CD14-positive monocyte (primary cell): ENCODE data around the gene RALBP1. TPM values are rescaled to one million over a fixed set of nuclear protein-coding genes. Genes with fewer than 3 reads are reported as not detected.

Experiments used
- DNase-seq, 3 donors: peaks; one replicate each; pipeline ENCODE4 v3.0.0-alpha.2; 2011 to 2022
- H2AFZ ChIP-seq: 2 replicates; pipeline ENCODE4 v1.6.0; 2012; ENCODE audit warnings: mild to moderate bottlenecking, low read depth, low read length, inconsistent platforms; ENCODE audit not compliant: insufficient read depth, poor library complexity, severe bottlenecking
- H3K27ac ChIP-seq, 2 donors: 1 replicate in 1 of 2; 2 replicates in 1 of 2; pipeline ENCODE4 v1.5.1; 2012 to 2013; ENCODE audit warnings: low read length in 2 of 2, control low read depth in 1 of 2, inconsistent platforms in 1 of 2, low read depth in 1 of 2, mild to moderate bottlenecking in 1 of 2
- H3K27me3 ChIP-seq, 2 donors: one replicate each; pipeline versions ENCODE4 v1.6.0 to v1.6.1; 2011 to 2013; ENCODE audit warnings: low read length in 2 of 2; ENCODE audit not compliant: control insufficient read depth in 2 of 2, insufficient read depth in 2 of 2
- H3K36me3 ChIP-seq, 2 donors: replicated peaks in 1 of 2; 1 replicate in 1 of 2; 2 replicates in 1 of 2; pipeline versions ENCODE4 v1.5.1 to v1.6.1; 2012 to 2013; ENCODE audit warnings: low read length in 2 of 2, control low read depth in 1 of 2, inconsistent platforms in 1 of 2, mild to moderate bottlenecking in 1 of 2; ENCODE audit not compliant: insufficient read depth in 2 of 2, control insufficient read depth in 1 of 2
- H3K4me1 ChIP-seq, 2 donors: 1 replicate in 1 of 2; 2 replicates in 1 of 2; pipeline versions ENCODE4 v1.5.1 to v1.6.1; 2012 to 2013; ENCODE audit warnings: low read length in 2 of 2, control low read depth in 1 of 2, inconsistent platforms in 1 of 2, mild to moderate bottlenecking in 1 of 2, moderate library complexity in 1 of 2; ENCODE audit not compliant: insufficient read depth in 2 of 2, control insufficient read depth in 1 of 2
- H3K4me2 ChIP-seq: replicated peaks from 2 replicates; pipeline ENCODE3; 2012; ENCODE audit warnings: low read length, moderate library complexity, mild to moderate bottlenecking; ENCODE audit not compliant: poor library complexity, severe bottlenecking; ENCODE audit errors: extremely low read depth
- H3K4me3 ChIP-seq, 3 experiments: fragments of 200-600 bp in 1 of 3; sonication (generic) in 1 of 3; replicated peaks in 1 of 3; 1 replicate in 2 of 3; 2 replicates in 1 of 3; pipeline ENCODE4 v1.5.1; 2011 to 2013; ENCODE audit warnings: low read length in 3 of 3, mild to moderate bottlenecking in 3 of 3, control low read depth in 2 of 3, low read depth in 2 of 3, inconsistent platforms in 1 of 3, moderate library complexity in 1 of 3
- H3K79me2 ChIP-seq: 2 replicates; pipeline ENCODE4 v1.6.0; 2012; ENCODE audit warnings: mild to moderate bottlenecking, control low read depth, inconsistent platforms, low read length, moderate library complexity; ENCODE audit not compliant: insufficient read depth
- H3K9ac ChIP-seq: 2 replicates; pipeline ENCODE4 v1.6.0; 2017; ENCODE audit warnings: low read length, mild to moderate bottlenecking; ENCODE audit not compliant: insufficient read depth, poor library complexity, severe bottlenecking
- H3K9me3 ChIP-seq, 2 donors: replicated peaks in 1 of 2; 1 replicate in 1 of 2; 2 replicates in 1 of 2; pipeline versions ENCODE4 v1.5.1 to v1.6.1; 2012 to 2013; ENCODE audit warnings: low read length in 2 of 2, control low read depth in 1 of 2; ENCODE audit not compliant: control insufficient read depth in 1 of 2, insufficient read depth in 1 of 2
- H4K20me1 ChIP-seq: 2 replicates; pipeline ENCODE4 v1.6.0; 2012; ENCODE audit warnings: mild to moderate bottlenecking, low read length, control low read depth, moderate library complexity; ENCODE audit not compliant: insufficient read depth
- H3K27ac Mint-ChIP-seq, 7 donors: one replicate each; pipeline ENCODE4 v1.8.0; 2020; ENCODE audit warnings: mild to moderate bottlenecking in 7 of 7, mixed read lengths in 7 of 7, moderate library complexity in 6 of 7, inconsistent platforms in 2 of 7
- H3K27me3 Mint-ChIP-seq, 3 donors: one replicate each; pipeline ENCODE4 v1.8.0; 2021 to 2022; ENCODE audit warnings: low read depth in 3 of 3, mild to moderate bottlenecking in 3 of 3, mixed read lengths in 3 of 3, moderate library complexity in 3 of 3, inconsistent platforms in 1 of 3
- H3K36me3 Mint-ChIP-seq, 2 donors: one replicate each; pipeline ENCODE4 v1.8.0; 2020; ENCODE audit warnings: mixed read lengths in 2 of 2, inconsistent platforms in 1 of 2, mild to moderate bottlenecking in 1 of 2
- H3K4me1 Mint-ChIP-seq: one replicate; pipeline ENCODE4 v1.8.0; 2020; ENCODE audit warnings: mild to moderate bottlenecking, mixed read lengths
- H3K4me3 Mint-ChIP-seq, 2 donors: one replicate each; pipeline ENCODE4 v1.8.0; 2020; ENCODE audit warnings: mild to moderate bottlenecking in 2 of 2, mixed read lengths in 2 of 2, moderate library complexity in 1 of 2
- H3K9me3 Mint-ChIP-seq, 7 donors: one replicate each; pipeline ENCODE4 v1.8.0; 2020 to 2022; ENCODE audit warnings: mixed read lengths in 7 of 7, mild to moderate bottlenecking in 6 of 7, moderate library complexity in 6 of 7, inconsistent platforms in 2 of 7
- WGBS: methylation state at CpG from one replicate; pipeline ENCODE4 v1.1.5; 2013; ENCODE audit warnings: missing lambda C conversion rate; ENCODE audit not compliant: insufficient coverage; 5-methylcytosine and 5-hydroxymethylcytosine counted together
- intact Hi-C, 2 donors: fragments of 100-400 bp; cut with micrococcal nuclease; formaldehyde crosslinking; loops; one replicate each; pipeline versions ENCODE4 v1.15.0 to v1.15.1; 2023
- polyA plus RNA-seq, 3 donors: library from polyadenylated mRNA; depleted of rRNA in 1 of 3; unstranded in 2 of 3; stranded (reverse) in 1 of 3; fragments of 300-500 nt in 2 of 3; fragments of >200 nt in 1 of 3; fragmentation: Illumina TruSeq in 2 of 3; gene quantifications; 1 replicate in 2 of 3; 2 replicates in 1 of 3; pipeline ENCODE4 v1.2.3, GENCODE V29; 2012 to 2021
- TF ChIP-seq, protein P1 (sequence below): fragments of 200-600 bp; IDR thresholded peaks from one replicate; pipeline ENCODE4 v1.8.0; 2022; ENCODE audit warnings: antibody characterized with exemption, mild to moderate bottlenecking

The RALBP1 gene
- polyA plus RNA-seq, 3 donors, result 21.5 to 36.0 (median 32.8) TPM

DNA sequence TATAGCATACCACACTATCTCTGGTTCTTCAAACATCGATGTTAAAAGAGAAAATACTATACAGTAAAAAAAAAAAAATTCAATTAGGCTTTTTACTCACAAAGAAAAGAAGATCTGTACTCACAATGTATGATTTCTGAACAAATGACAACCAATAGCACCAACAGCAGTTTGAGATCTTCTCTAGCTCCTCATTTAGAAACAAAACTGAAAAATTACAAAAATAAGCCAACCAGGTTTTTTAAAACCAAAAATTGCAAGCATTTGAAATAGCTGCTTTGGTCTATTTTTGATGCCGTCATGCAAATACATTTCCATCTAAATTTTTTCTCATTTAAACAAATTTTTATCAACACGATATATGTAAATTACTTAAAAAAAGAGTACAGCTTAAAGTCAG, 34.3 kb upstream of the RALBP1 start:
- Mint-ChIP-seq H3K9me3 (peaks cover 0 to 1% (median 0%) of the 10 kb centered on the region in 7 donors), H3K4me3 (no peak overlapping the region)
- no peak overlapping the region for H3K4me2 ChIP-seq

DNA sequence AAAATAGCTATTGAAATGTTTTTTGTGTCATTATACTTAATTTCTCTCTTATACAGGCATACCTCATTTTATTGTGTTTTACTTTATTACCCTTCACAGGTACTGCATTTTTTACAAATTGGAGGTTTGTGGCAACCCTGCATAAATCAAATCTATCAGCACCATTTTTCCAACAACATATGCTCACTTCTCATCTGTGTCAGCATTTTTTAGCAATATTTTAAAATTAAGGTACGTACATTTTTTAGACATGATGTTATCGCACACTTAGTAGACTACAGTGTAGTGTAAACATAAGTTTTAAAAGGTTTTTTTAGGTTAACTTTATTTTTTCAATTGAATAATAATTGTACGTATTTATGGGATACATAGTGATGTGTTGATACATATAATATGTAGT, 30.8 kb upstream of the RALBP1 start:
- H3K27me3 Mint-ChIP-seq, result peaks cover 0 to 1% (median 0%) of the 10 kb centered on the region in 3 donors
- H3K79me2 ChIP-seq, result no peaks in the 10 kb centered on the region
- no peak overlapping the region for H3K4me3 ChIP-seq
- DNase-seq, result no peak
- no CpG with 5 or more reads among the region's 3 CpGs for WGBS
- H3K4me1 ChIP-seq, result no peaks in the 10 kb centered on the region
- H3K27ac Mint-ChIP-seq, result no peak overlapping the region
- H3K9me3 ChIP-seq, result peaks cover 7 to 25% of the 10 kb centered on the region in 2 donors
- peaks cover 10 to 27% (median 22%) of the 10 kb centered on the region in 7 donors for H3K9me3 Mint-ChIP-seq
- H2AFZ ChIP-seq, result no peak overlapping the region
- intact Hi-C loops, result no loop called here
- TF ChIP-seq, protein P1, sequence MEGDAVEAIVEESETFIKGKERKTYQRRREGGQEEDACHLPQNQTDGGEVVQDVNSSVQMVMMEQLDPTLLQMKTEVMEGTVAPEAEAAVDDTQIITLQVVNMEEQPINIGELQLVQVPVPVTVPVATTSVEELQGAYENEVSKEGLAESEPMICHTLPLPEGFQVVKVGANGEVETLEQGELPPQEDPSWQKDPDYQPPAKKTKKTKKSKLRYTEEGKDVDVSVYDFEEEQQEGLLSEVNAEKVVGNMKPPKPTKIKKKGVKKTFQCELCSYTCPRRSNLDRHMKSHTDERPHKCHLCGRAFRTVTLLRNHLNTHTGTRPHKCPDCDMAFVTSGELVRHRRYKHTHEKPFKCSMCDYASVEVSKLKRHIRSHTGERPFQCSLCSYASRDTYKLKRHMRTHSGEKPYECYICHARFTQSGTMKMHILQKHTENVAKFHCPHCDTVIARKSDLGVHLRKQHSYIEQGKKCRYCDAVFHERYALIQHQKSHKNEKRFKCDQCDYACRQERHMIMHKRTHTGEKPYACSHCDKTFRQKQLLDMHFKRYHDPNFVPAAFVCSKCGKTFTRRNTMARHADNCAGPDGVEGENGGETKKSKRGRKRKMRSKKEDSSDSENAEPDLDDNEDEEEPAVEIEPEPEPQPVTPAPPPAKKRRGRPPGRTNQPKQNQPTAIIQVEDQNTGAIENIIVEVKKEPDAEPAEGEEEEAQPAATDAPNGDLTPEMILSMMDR, result no peak
- no peaks in the 10 kb centered on the region for H4K20me1 ChIP-seq
- no peak overlapping the region for H3K27ac ChIP-seq
- H3K36me3 ChIP-seq, result no peaks in the 10 kb centered on the region
- no peaks in the 10 kb centered on the region for H3K27me3 ChIP-seq
- no peak overlapping the region for H3K9ac ChIP-seq
- H3K4me2 ChIP-seq, result no peak overlapping the region
- H3K4me3 Mint-ChIP-seq, result no peak overlapping the region
- H3K4me1 Mint-ChIP-seq, result no peaks in the 10 kb centered on the region
- H3K36me3 Mint-ChIP-seq, result no peaks in the 10 kb centered on the region

More for the DNA sequence above, 34.3 kb upstream of the RALBP1 start:
- Histone ChIP-seq H4K20me1 (no peaks in the 10 kb centered on the region), H3K36me3 (no peaks in the 10 kb centered on the region), H3K27ac (no peak overlapping the region), H3K4me1 (no peaks in the 10 kb centered on the region), H3K79me2 (no peaks in the 10 kb centered on the region), H3K9me3 (no peaks in the 10 kb centered on the region), H3K9ac (no peak overlapping the region), H3K27me3 (no peaks in the 10 kb centered on the region), H2AFZ (no peak overlapping the region), H3K4me3 (no peak overlapping the region)
- H3K27ac Mint-ChIP-seq, result no peak overlapping the region
- intact Hi-C loops, result no loop called here
- no peaks in the 10 kb centered on the region for H3K36me3 Mint-ChIP-seq
- WGBS, result no CpG with 5 or more reads among the region's 3 CpGs
- H3K4me1 Mint-ChIP-seq, result no peaks in the 10 kb centered on the region
- TF ChIP-seq, protein P1, result no peak
- peaks cover 0 to 2% (median 0%) of the 10 kb centered on the region in 3 donors for H3K27me3 Mint-ChIP-seq
- DNase-seq, result no peak
